ENCODE data around the gene BMPR1A. TPM values are rescaled to one million over a fixed set of nuclear protein-coding genes. Genes with fewer than 3 reads are reported as not detected.

The BMPR1A gene
- polyA plus RNA-seq, 3 donors from 2014 or later: 0.99 to 3.3 (median 2.2) TPM

DNA sequence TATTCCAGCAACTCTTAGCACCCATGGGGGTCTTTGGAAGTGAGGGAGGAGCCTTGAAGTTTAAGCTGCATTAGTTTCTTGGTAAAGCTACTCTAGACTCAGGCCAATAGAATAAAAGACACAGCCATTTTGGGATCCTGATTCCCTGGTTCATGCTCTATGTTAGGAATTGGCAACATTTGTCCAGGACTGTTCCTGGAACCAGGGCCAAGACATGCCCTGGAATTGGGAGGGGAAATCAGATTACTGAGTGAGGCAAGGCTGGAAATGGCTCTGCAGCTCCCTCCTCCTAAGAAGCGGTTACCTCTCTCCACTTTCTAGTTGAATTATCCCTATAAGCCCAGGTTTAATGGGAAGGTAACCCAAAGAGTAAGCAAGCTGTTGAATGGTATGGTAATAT is 14.2 kb upstream of the BMPR1A start:
- Mint-ChIP-seq H3K27me3 (ENCODE audit: low read depth in 3 of 3) (peaks cover 0 to 9% (median 2%) of the 10 kb centered on the region in 3 donors), H3K4me1 (no peaks in the 10 kb centered on the region), H3K4me3 (no peak overlapping the region), H3K9me3 (no peaks in the 10 kb centered on the region), H3K27ac (no peak overlapping the region), H3K36me3 (peaks cover 0 to 3% (median 0%) of the 10 kb centered on the region in 3 donors)
- DNase-seq: no peak

DNA sequence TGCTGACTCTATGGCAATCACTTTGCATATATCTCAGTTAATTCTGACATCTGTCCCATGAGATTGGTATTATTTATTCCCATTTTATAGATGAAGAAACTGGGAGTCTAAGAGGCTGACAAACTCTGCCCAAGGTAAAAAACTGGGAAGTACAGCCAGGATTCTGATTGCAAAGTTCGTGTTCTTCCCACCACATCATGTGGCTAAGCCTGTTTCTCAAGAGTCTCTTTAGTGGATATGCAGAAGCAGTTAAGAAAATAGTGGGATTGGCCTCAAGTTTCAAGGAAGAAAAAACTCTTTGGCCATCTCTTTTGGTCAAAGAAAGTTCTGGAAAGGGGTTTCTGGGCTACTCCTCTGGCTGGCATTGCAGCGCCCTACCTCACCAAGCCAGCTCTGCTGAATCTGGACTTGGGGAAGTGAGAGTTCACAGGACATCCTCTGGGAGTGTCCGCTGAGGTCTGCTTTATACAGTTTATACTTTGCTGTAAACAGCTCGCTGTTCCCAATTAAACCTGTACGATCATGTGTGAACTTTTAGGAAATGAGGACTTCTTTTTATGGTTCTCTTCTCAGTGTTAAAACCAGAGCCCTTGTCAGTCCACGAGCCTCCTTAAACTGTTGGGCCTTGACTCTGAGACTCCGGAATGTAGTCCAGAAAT is 12.2 kb upstream of the BMPR1A start:
- H3K27ac Mint-ChIP-seq: no peak overlapping the region
- H3K36me3 Mint-ChIP-seq: no peaks in the 10 kb centered on the region
- no peak overlapping the region for H3K4me3 Mint-ChIP-seq
- no peak for DNase-seq
- no peaks in the 10 kb centered on the region for H3K4me1 Mint-ChIP-seq
- H3K9me3 Mint-ChIP-seq: no peaks in the 10 kb centered on the region
- H3K27me3 Mint-ChIP-seq (ENCODE audit: low read depth in 3 of 3): peaks cover 0 to 6% (median 3%) of the 10 kb centered on the region in 3 donors

DNA sequence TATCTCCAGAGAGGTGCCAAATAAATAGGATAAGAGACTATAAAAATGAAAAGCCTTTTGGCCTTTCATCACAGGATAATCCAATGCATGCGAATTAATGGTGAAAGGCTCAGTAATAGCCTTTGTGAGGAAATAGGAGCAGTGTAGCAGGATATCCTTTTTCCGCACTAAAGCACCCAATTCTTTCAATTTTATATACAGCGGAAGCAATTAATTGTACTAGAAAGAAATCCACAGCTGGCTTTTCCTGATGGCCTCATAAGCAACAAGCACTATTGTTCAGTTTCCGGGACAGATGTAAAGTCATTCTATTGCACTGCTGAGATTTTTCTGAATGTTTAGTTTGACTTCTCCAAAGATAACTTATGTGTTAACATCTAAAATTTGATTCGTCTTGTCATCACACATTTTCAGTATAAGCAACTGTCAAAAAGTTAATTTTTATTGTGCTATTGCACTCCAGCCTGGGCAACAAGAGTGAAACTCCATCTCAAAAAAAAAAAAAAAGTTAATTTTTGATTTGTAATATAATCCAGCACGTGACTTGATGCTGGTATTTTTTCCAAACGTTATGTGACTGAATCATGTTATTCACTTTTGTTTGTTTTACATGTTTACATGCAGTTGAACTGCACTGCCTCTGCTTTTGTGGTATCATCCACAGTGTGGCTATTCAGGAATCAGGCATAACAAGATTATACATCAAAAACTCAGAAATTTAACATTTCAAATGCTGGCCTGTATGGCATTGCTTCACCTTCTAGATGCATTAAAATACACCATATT is 8.4 kb upstream of the BMPR1A start:
- H3K27me3 Mint-ChIP-seq (ENCODE audit: low read depth in 3 of 3): peaks cover 0 to 6% (median 1%) of the 10 kb centered on the region in 3 donors
- H3K4me1 Mint-ChIP-seq: peaks cover 0 to 2% of the 10 kb centered on the region in 2 donors
- H3K27ac Mint-ChIP-seq: no peak overlapping the region
- H3K36me3 Mint-ChIP-seq: no peaks in the 10 kb centered on the region
- DNase-seq: no peak
- no peak overlapping the region for H3K4me3 Mint-ChIP-seq
- H3K9me3 Mint-ChIP-seq: no peaks in the 10 kb centered on the region

DNA sequence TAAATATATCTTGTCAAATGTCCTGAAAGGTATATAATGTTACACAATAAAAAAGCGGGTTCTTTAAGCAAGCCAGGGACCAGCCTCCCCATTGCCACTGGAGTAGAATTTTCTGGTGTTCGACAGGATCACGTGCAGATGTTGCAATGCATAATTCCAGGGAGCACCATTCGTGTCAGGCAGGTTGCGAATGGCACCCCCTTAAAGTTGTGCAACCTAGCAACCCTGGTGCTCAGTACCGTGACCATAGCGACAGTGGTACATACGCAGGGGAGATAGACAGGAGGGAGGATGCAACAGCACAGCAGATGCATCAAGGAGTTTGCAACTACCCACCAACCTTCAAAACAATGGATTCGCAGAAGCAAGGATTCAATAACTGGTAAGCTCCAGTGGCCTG is 6.6 kb upstream of the BMPR1A start:
- Mint-ChIP-seq H3K27me3 (ENCODE audit: low read depth in 3 of 3) (peaks cover 0 to 6% (median 1%) of the 10 kb centered on the region in 3 donors), H3K4me1 (peaks cover 2% of the 10 kb centered on the region in 2 donors), H3K27ac (no peak overlapping the region), H3K36me3 (no peaks in the 10 kb centered on the region), H3K9me3 (no peaks in the 10 kb centered on the region), H3K4me3 (no peak overlapping the region)
- no peak for DNase-seq

DNA sequence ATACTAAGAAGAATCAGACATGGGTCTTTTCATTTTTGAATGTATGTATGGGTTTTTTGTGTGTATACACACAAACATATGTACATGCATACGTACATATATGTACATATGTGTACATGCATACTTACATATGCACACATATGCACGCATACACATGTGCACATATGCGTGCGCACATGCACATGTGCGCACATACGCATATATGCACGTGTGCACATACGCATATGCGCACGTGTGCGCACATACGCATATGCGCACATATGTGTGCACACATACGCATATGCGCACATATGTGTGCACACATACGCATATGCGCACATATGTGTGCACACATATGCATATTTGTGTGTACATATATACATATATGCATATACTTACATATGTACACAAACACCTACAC is 4.9 kb upstream of the BMPR1A start:
- no peak for DNase-seq
- Mint-ChIP-seq H3K27ac (no peak overlapping the region), H3K9me3 (no peaks in the 10 kb centered on the region), H3K36me3 (no peaks in the 10 kb centered on the region), H3K4me1 (peaks cover 4 to 9% of the 10 kb centered on the region in 2 donors), H3K4me3 (no peak overlapping the region), H3K27me3 (ENCODE audit: low read depth in 3 of 3) (peaks cover 0 to 12% (median 5%) of the 10 kb centered on the region in 3 donors)

DNA sequence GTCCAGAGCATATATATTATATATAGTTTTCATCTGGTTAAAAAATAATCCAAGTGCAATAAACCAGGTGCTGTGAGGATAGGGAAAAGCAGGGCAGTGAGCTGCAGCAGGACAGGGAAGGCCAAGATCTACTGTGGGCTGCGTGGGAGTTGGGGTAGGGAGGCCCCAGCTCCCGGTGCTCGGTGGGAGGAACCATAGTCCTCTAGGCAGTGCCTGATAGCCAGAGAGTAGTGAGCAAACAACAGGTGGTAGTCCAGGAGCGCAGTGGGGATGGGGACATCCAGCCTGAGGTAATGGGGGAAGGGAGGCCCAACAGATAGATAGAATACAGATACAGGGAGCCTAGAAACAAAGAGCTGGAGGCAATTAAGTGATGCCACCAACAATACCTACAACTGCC is 4.1 kb upstream of the BMPR1A start:
- H3K27me3 Mint-ChIP-seq (ENCODE audit: low read depth in 3 of 3): peaks cover under 1 to 12% (median 5%) of the 10 kb centered on the region in 3 donors
- no peaks in the 10 kb centered on the region for H3K36me3 Mint-ChIP-seq
- H3K4me3 Mint-ChIP-seq: no peak overlapping the region
- no peak overlapping the region for H3K27ac Mint-ChIP-seq
- H3K4me1 Mint-ChIP-seq: peaks cover 5 to 11% of the 10 kb centered on the region in 2 donors
- no peak for DNase-seq
- H3K9me3 Mint-ChIP-seq: no peaks in the 10 kb centered on the region

DNA sequence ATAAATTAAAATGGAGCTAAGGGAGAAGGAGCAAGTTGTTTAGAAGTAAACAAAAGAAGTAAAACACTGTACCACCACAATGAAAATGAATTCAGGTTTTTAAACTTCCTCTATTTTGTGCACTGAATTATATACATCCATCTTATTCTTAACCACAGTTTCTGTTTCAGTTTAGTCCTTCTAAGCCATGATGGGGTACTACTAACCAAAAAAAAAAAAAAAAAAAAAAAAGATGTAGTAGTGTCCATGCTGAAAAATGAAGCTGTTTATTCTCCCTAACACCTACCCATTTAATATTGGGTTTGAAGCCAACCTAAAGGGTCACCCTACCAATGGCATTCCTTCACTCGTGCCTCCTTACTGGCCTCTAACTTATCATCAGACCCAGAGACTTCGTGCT is 3.4 kb upstream of the BMPR1A start:
- Mint-ChIP-seq H3K36me3 (no peaks in the 10 kb centered on the region), H3K4me3 (no peak overlapping the region), H3K27ac (no peak overlapping the region), H3K9me3 (no peaks in the 10 kb centered on the region), H3K27me3 (ENCODE audit: low read depth in 3 of 3) (peaks cover 4 to 18% (median 5%) of the 10 kb centered on the region in 3 donors), H3K4me1 (peaks cover 12 to 19% of the 10 kb centered on the region in 2 donors)
- DNase-seq: no peak

DNA sequence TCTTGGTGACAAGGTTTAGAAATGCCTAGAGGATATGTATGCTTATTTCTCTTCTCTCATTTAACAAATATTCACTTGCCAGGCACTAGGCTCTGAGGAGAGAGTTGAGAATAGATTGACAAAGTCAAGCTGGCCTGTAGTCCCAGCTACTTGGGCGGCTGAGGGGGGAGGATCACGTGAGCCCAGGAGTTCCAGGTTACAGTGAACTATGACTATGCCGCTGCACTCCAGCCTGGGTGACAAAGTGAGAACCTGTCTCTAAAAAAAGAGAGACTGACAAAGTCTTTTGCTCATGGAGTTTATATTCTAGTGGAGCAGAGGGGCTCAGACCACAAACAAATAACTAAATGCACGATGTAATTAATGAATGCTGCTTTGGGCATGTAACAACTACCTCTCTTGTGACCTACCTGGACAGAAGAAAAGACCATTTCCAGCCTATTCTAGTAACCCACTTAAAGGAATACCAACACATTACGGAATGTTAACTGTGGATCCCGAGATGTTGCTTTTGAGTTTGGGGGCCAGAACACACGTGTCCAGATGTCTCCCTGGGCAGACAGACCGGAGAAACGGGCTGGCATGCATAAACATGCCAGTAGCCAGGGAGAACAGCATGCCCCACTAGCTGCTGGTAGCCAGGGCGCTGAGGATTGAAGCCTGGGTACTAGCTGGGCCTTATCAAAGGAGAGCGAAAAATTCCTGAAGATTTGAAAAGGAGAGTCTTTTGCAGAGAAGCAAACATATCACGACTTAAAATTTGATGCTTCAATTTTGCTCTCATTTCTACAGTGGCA is 2.6 kb upstream of the BMPR1A start:
- H3K27me3 Mint-ChIP-seq (ENCODE audit: low read depth in 3 of 3): peaks cover 4 to 20% (median 5%) of the 10 kb centered on the region in 3 donors
- H3K4me1 Mint-ChIP-seq: peaks cover 20 to 26% of the 10 kb centered on the region in 2 donors
- no peaks in the 10 kb centered on the region for H3K9me3 Mint-ChIP-seq
- no peaks in the 10 kb centered on the region for H3K36me3 Mint-ChIP-seq
- peak overlapping the region in 3 of 5 donors; percentile 60 to 70 (median 64) for H3K4me3 Mint-ChIP-seq
- H3K27ac Mint-ChIP-seq: no peak overlapping the region
- DNase-seq: no peak

DNA sequence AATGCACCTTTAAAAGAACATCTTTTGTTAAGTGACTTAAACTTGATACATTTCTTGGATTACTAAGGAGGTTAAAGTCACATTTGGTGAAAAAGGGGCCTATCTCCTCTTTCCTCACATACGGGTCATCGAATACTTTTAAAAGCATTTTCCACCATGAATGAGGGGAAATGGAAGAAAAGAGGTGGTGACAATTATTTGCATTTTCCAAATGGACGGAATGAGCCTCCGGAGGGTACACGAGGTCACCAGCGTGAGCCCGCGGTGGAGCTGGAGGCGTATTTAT is 1.0 kb upstream of the BMPR1A start:
- H3K27me3 Mint-ChIP-seq (ENCODE audit: low read depth in 3 of 3): peaks cover 5 to 18% (median 6%) of the 10 kb centered on the region in 3 donors

DNA sequence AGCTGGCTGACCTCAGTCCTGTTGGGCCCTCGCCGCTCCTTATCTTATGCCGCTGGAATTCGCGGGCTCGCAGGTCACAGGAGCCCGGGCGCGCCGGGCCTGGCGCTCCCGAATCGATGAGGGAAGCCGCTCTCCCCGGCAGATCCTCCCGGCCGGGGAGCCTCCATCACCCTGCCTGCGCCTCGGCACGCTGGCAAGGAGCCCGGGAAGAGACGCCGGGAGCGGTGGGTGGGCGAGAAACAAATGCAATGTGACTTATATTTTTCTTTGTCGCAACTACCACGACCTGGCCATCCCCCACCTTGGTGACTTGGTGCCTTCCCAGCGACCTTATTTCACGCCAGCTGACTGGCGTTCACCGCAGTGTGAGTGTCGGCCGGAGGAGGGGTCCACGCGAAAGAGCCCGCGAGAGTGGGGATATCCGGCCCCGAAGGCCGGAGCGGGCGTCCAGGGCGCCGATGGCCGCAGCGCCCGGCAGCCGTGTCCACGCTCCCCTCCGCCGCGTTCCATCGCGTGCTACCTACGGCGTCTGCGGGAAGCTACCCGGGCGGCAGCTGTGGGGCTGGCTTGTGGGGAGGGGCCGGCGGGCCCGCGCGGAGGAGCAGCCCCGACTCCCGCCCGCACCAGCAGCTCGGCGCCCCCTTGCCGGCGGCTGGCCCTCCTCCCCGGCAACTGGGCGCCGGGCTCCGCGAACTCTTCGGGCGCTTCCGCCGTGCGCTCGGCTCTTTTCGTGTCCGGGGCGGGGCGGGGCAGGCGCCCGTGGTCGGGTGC is 494 bp upstream of the BMPR1A start:
- H3K4me1 Mint-ChIP-seq: peaks cover 22 to 35% of the 10 kb centered on the region in 2 donors
- H3K9me3 Mint-ChIP-seq: no peaks in the 10 kb centered on the region
- peaks cover 5 to 15% (median 6%) of the 10 kb centered on the region in 3 donors for H3K27me3 Mint-ChIP-seq (ENCODE audit: low read depth in 3 of 3)
- H3K27ac Mint-ChIP-seq: peak overlapping the region in 4 of 6 donors; percentile 49 to 73 (median 66)
- no peaks in the 10 kb centered on the region for H3K36me3 Mint-ChIP-seq
- DNase-seq: peak; percentile 86 to 89 (median 88)
- peak overlapping the region; percentile 82 to 90 (median 88) for H3K4me3 Mint-ChIP-seq

More for the DNA sequence above, 1.0 kb upstream of the BMPR1A start:
- H3K9me3 Mint-ChIP-seq: no peaks in the 10 kb centered on the region
- no peaks in the 10 kb centered on the region for H3K36me3 Mint-ChIP-seq
- H3K27ac Mint-ChIP-seq: peak overlapping the region in 3 of 6 donors; percentile 14 to 74 (median 38)
- peak overlapping the region; percentile 82 to 90 (median 88) for H3K4me3 Mint-ChIP-seq
- no peak for DNase-seq
- H3K4me1 Mint-ChIP-seq: peaks cover 22 to 35% of the 10 kb centered on the region in 2 donors

DNA sequence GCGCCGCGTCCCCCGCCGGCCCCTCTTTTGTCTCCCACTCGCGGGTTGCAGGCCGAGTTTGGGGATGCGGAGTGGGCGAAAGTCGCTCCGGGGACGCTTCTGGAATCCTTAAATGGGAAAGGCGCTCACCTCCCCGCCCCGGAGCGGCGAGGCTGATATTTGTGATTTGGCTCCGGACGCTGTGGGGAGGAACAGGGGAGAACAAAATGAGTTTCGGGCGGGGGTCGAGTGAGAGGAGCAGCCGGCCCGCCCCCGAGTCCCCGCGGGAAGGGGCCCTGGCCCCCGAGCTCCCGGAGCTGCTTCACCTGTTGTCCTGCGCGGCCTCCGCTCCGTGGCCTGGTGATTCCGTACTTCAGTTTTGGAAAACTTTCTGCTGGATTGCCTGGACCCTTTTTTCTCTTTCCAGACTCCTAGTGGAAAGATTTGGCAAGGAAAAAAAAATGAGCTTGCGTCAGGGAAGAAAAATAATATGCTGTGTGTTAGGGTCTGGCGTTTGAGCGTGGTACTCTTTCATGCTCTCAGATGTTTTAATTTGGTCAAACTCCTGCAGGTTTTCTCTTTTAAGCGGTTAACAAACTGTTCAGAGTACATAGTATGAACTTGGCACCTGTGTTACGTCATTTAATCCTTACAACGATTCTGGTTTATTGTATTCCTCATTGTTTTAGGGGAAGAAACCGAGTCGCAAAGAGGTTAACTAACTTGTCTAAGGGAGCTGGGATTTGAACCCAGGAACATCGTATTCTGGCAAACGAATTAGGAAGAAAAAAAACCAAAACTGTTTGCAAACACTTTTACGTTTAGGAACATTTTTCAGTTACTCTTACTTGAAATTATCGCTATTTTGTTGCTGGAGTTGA is 924 bp downstream of the BMPR1A start:
- H3K27ac Mint-ChIP-seq: peak overlapping the region in 5 of 6 donors; percentile 37 to 83 (median 79)
- H3K4me1 Mint-ChIP-seq: peaks cover 21 to 35% of the 10 kb centered on the region in 2 donors
- peaks cover 5 to 21% (median 6%) of the 10 kb centered on the region in 3 donors for H3K27me3 Mint-ChIP-seq (ENCODE audit: low read depth in 3 of 3)
- no peaks in the 10 kb centered on the region for H3K9me3 Mint-ChIP-seq
- peak in 2 of 3 donors; percentile 4 to 9 for DNase-seq
- H3K36me3 Mint-ChIP-seq: no peaks in the 10 kb centered on the region
- peak overlapping the region; percentile 88 to 92 (median 91) for H3K4me3 Mint-ChIP-seq

DNA sequence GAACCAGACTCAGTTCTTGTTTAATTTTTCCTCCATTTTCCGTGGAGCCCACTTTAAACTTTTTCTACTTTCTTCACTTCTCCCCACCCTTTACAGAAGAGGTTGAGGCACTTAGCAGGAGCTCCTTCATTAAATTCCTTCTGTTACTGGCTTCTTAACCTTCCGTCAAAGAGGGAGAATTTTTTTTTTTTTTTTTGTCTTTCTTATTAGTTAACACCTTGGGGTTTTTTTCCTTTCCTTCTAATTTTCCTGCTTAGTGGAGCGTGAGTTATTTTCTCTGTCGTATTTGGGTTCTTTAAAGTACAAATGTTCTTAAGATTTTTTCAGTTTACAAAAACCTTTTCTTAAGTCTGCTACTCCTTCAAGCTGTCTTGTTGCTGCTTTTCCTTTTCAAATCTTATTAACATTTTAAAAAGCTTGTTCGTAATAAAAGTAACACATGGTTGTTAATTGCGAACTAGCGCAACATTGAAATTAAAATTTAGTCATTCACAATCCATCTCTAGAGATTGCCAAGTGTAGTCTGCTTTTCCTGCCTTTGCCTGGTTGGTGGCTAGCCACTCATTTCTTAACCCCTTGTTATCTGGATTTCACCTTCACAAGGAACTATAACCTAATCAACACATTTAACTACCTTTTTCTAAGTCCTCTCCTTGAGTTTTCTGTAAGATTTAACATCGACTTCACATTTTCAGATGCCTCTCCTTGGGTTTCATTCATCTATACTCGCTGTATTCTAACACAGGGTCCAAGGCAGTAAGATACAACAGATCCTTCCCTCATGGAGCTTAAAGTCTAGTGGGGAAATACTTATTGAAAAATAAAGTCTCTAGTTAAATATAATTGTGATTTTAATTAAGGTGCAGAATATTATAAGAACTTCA is 2.0 kb downstream of the BMPR1A start:
- H3K36me3 Mint-ChIP-seq: no peaks in the 10 kb centered on the region
- H3K4me3 Mint-ChIP-seq: peak overlapping the region; percentile 62 to 92 (median 91)
- no peak for DNase-seq
- peaks cover 20 to 35% of the 10 kb centered on the region in 2 donors for H3K4me1 Mint-ChIP-seq
- H3K9me3 Mint-ChIP-seq: no peaks in the 10 kb centered on the region
- peak overlapping the region in 1 of 6 donors; percentile 11 for H3K27ac Mint-ChIP-seq
- peaks cover 4 to 21% (median 6%) of the 10 kb centered on the region in 3 donors for H3K27me3 Mint-ChIP-seq (ENCODE audit: low read depth in 3 of 3)

Measured in immature natural killer cell (primary cell).